Neural progenitor cell (in vitro differentiated cells): ENCODE data around the gene CEP44. TPM values are rescaled to one million over a fixed set of nuclear protein-coding genes. Genes with fewer than 3 reads are reported as not detected.

Experiments
- DNase-seq: peaks from one replicate; pipeline ENCODE4 v3.0.0-alpha.2; 2016; ENCODE audit warnings: low spot score
- H2AFZ ChIP-seq: fragments of 200-600 bp; sonication (generic); replicated peaks from 2 replicates; pipeline ENCODE4 v1.6.1; 2016; ENCODE audit warnings: antibody characterized with exemption
- H3F3A ChIP-seq: fragments of 200-600 bp; sonication (generic); 2 replicates; pipeline ENCODE4 v1.6.1; 2016; ENCODE audit warnings: antibody characterized with exemption, low read depth
- H3K27ac ChIP-seq: fragments of 200-600 bp; sonication (generic); 2 replicates; pipeline ENCODE4 v1.5.1; 2016; ENCODE audit warnings: mild to moderate bottlenecking
- H3K27me3 ChIP-seq: fragments of 200-600 bp; sonication (generic); 2 replicates; pipeline ENCODE4 v1.6.1; 2016; ENCODE audit warnings: mild to moderate bottlenecking, moderate library complexity
- H3K36me3 ChIP-seq: fragments of 200-600 bp; sonication (generic); 2 replicates; pipeline ENCODE4 v1.5.1; 2016
- H3K4me1 ChIP-seq: fragments of 200-600 bp; sonication (generic); 2 replicates; pipeline ENCODE4 v1.6.1; 2016; ENCODE audit warnings: mixed run types
- H3K4me2 ChIP-seq: fragments of 200-600 bp; sonication (generic); 2 replicates; pipeline ENCODE4 v1.6.1; 2016
- H3K4me3 ChIP-seq: fragments of 200-600 bp; sonication (generic); 2 replicates; pipeline ENCODE4 v1.5.1; 2016
- H3K79me2 ChIP-seq: fragments of 200-600 bp; sonication (generic); 2 replicates; pipeline ENCODE4 v1.6.1; 2016; ENCODE audit warnings: low read depth
- H3K9ac ChIP-seq: fragments of 200-600 bp; sonication (generic); 2 replicates; pipeline ENCODE4 v1.6.1; 2016
- H3K9me3 ChIP-seq: fragments of 200-600 bp; sonication (generic); 2 replicates; pipeline ENCODE4 v1.5.1; 2016; ENCODE audit warnings: low read depth
- H4K20me1 ChIP-seq: fragments of 200-600 bp; sonication (generic); 2 replicates; pipeline ENCODE4 v1.6.1; 2016; ENCODE audit warnings: low read depth
- H3K27ac Mint-ChIP-seq: 3 replicates; pipeline ENCODE4 v1.8.0; 2021; ENCODE audit warnings: mixed read lengths
- H3K27me3 Mint-ChIP-seq: 2 replicates; pipeline ENCODE4 v1.8.0; 2022; ENCODE audit warnings: low read depth, mild to moderate bottlenecking, inconsistent platforms, moderate library complexity, mixed read lengths; ENCODE audit not compliant: insufficient read depth
- H3K36me3 Mint-ChIP-seq: 3 replicates; pipeline ENCODE4 v1.8.0; 2021; ENCODE audit warnings: mixed read lengths
- H3K4me1 Mint-ChIP-seq: 3 replicates; pipeline ENCODE4 v1.8.0; 2021; ENCODE audit warnings: mixed read lengths
- H3K4me3 Mint-ChIP-seq: 3 replicates; pipeline ENCODE4 v1.8.0; 2021; ENCODE audit warnings: mild to moderate bottlenecking, moderate library complexity, mixed read lengths
- H3K9me3 Mint-ChIP-seq: 3 replicates; pipeline ENCODE4 v1.8.0; 2020; ENCODE audit warnings: mixed read lengths
- CTCF ChIP-seq: fragments of 200-600 bp; sonication (generic); IDR thresholded peaks from 2 replicates; pipeline ENCODE4 v1.5.1; 2017; ENCODE audit warnings: antibody characterized with exemption, mild to moderate bottlenecking
- EZH2 ChIP-seq: fragments of 200-600 bp; sonication (generic); IDR thresholded peaks from 2 replicates; pipeline ENCODE4 v1.6.1; 2017; ENCODE audit warnings: antibody characterized with exemption, mild to moderate bottlenecking, moderate library complexity
- EZH2phosphoT487 ChIP-seq: fragments of 200-600 bp; sonication (generic); IDR thresholded peaks from 2 replicates; pipeline ENCODE4 v1.6.1; 2017; ENCODE audit warnings: antibody characterized with exemption
- total RNA-seq: library from RNA; depleted of rRNA; stranded (reverse); fragments of >200 nt; gene quantifications from 2 replicates; pipeline ENCODE4 v1.2.3, GENCODE V29; 2015; ENCODE audit warnings: low replicate concordance

CEP44 gene
- total RNA-seq, 1 donor from 2014 or later = 76.1 TPM

GRCh38 chr4:174254613-174255012 lies 29.1 kb upstream of the CEP44 start:
- Histone ChIP-seq H3K4me1 (no peaks in the 10 kb centered on the region), H3K36me3 (no peaks in the 10 kb centered on the region), H3K4me3 (no peak overlapping the region), H2AFZ (no peak overlapping the region), H3K9me3 (no peaks in the 10 kb centered on the region), H3K4me2 (no peak overlapping the region), H3K27ac (no peak overlapping the region), H3K79me2 (no peaks in the 10 kb centered on the region), H3K9ac (no peak overlapping the region), H3K27me3 (no peaks in the 10 kb centered on the region), H4K20me1 (no peaks in the 10 kb centered on the region), H3F3A (no peaks in the 10 kb centered on the region)
- H3K36me3 Mint-ChIP-seq = no peaks in the 10 kb centered on the region
- no peak for DNase-seq
- H3K4me3 Mint-ChIP-seq = no peak overlapping the region
- no peak overlapping the region for H3K27ac Mint-ChIP-seq
- no peaks in the 10 kb centered on the region for H3K4me1 Mint-ChIP-seq
- TF ChIP-seq CTCF (no peak), EZH2 (no peak), EZH2phosphoT487 (no peak)
- no peaks in the 10 kb centered on the region for H3K27me3 Mint-ChIP-seq
- H3K9me3 Mint-ChIP-seq = no peaks in the 10 kb centered on the region

DNA sequence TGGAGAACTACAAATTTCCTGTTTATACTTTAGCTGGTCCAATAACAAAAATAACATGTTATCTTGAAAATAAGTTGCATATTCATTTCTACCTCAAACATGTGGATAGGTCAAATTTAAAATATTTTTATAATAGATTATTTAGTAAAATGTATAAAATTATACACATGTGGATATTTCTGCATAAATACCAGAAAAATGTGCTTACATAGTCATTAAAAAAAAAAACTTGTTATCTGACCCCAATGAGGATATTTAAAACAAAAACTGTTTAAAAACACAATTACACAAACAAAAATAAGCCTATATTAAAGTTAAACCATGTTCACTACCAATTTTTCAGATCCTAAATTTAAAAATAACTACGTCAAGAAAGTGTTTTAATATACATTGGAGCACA lies 28.3 kb upstream of the CEP44 start:
- no peaks in the 10 kb centered on the region for H3K4me1 Mint-ChIP-seq
- no peaks in the 10 kb centered on the region for H3K36me3 Mint-ChIP-seq
- H3K27ac ChIP-seq = no peak overlapping the region
- no peak overlapping the region for H2AFZ ChIP-seq
- no peak overlapping the region for H3K4me3 ChIP-seq
- no peaks in the 10 kb centered on the region for H3K9me3 ChIP-seq
- no peak overlapping the region for H3K4me3 Mint-ChIP-seq
- H3K27me3 ChIP-seq = no peaks in the 10 kb centered on the region
- no peaks in the 10 kb centered on the region for H3K27me3 Mint-ChIP-seq
- no peaks in the 10 kb centered on the region for H3K4me1 ChIP-seq
- no peak overlapping the region for H3K4me2 ChIP-seq
- TF ChIP-seq CTCF (no peak), EZH2 (no peak), EZH2phosphoT487 (no peak)
- H3K9ac ChIP-seq = no peak overlapping the region
- H3K27ac Mint-ChIP-seq = no peak overlapping the region
- H3K79me2 ChIP-seq = no peaks in the 10 kb centered on the region
- no peaks in the 10 kb centered on the region for H3F3A ChIP-seq
- no peak for DNase-seq
- H4K20me1 ChIP-seq = no peaks in the 10 kb centered on the region
- H3K9me3 Mint-ChIP-seq = no peaks in the 10 kb centered on the region
- H3K36me3 ChIP-seq = no peaks in the 10 kb centered on the region

DNA sequence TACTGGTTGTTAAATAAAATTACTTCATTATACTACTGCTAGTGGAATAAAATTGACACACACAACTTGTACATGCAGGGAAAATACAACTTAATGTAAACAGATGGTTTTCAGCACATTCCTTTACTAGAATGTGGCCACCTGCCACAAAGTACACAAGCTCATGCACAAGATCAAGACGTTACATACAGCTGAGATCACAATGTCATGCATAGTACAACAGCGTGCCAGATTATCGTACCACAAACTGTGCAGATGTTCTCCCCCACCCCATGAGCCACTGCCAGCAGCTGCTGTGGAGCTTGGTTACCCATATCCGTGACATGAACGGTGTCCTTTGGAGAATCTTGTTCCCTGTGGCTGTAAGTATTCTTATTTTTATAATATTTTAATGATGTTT lies 27.9 kb upstream of the CEP44 start:
- no peak for TF ChIP-seq EZH2
- H3K9me3 ChIP-seq = no peaks in the 10 kb centered on the region
- H3K4me1 ChIP-seq = no peaks in the 10 kb centered on the region
- H3K27ac ChIP-seq = no peak overlapping the region
- no peaks in the 10 kb centered on the region for H3K79me2 ChIP-seq
- H4K20me1 ChIP-seq = no peaks in the 10 kb centered on the region
- Mint-ChIP-seq H3K9me3 (no peaks in the 10 kb centered on the region), H3K4me1 (no peaks in the 10 kb centered on the region), H3K27me3 (no peaks in the 10 kb centered on the region), H3K4me3 (no peak overlapping the region), H3K36me3 (no peaks in the 10 kb centered on the region), H3K27ac (no peak overlapping the region)
- H3K4me2 ChIP-seq = no peak overlapping the region
- H3K36me3 ChIP-seq = no peaks in the 10 kb centered on the region
- no peaks in the 10 kb centered on the region for H3F3A ChIP-seq
- DNase-seq = no peak
- H3K4me3 ChIP-seq = no peak overlapping the region
- no peaks in the 10 kb centered on the region for H3K27me3 ChIP-seq
- no peak overlapping the region for H2AFZ ChIP-seq
- H3K9ac ChIP-seq = no peak overlapping the region

- no peaks in the 10 kb centered on the region for H3K79me2 ChIP-seq
- DNase-seq = no peak
- Mint-ChIP-seq H3K27me3 (no peaks in the 10 kb centered on the region), H3K4me3 (no peak overlapping the region), H3K4me1 (no peaks in the 10 kb centered on the region), H3K27ac (no peak overlapping the region), H3K36me3 (no peaks in the 10 kb centered on the region), H3K9me3 (no peaks in the 10 kb centered on the region)
- H3F3A ChIP-seq = no peaks in the 10 kb centered on the region
- no peak overlapping the region for H3K27ac ChIP-seq
- no peak for TF ChIP-seq EZH2
- no peak for TF ChIP-seq CTCF
- TF ChIP-seq EZH2phosphoT487 = no peak
- H3K4me1 ChIP-seq = no peaks in the 10 kb centered on the region
- no peaks in the 10 kb centered on the region for H4K20me1 ChIP-seq
- H3K4me2 ChIP-seq = no peak overlapping the region
- H3K36me3 ChIP-seq = no peaks in the 10 kb centered on the region
- no peak overlapping the region for H3K9ac ChIP-seq
- no peak overlapping the region for H3K4me3 ChIP-seq
- H2AFZ ChIP-seq = no peak overlapping the region
- H3K27me3 ChIP-seq = no peaks in the 10 kb centered on the region
- H3K9me3 ChIP-seq = no peaks in the 10 kb centered on the region
Measured at GRCh38 chr4:174256277-174256713, 27.4 kb upstream of the CEP44 start.
